Thoracic aorta (tissue), 2 donors: Measurements from ENCODE around the gene KLF11. TPM values are rescaled to one million over a fixed set of nuclear protein-coding genes. Genes with fewer than 3 reads are reported as not detected.

ENCODE experiments used
- ATAC-seq: fragments of 150-250 bp; one replicate; pipeline ENCODE4 v1.8.0; 2017; ENCODE audit warnings: low read depth; ENCODE audit not compliant: insufficient number of reproducible peaks, low FRiP score
- DNase-seq: peaks from one replicate; pipeline ENCODE4 v3.0.0-alpha.2; 2020; ENCODE audit warnings: low spot score
- H3K27ac ChIP-seq, 2 donors: fragments of 200-600 bp; sonication (generic); 1 replicate in 1 of 2; 2 replicates in 1 of 2; pipeline ENCODE4 v1.5.1; 2016; ENCODE audit warnings: mild to moderate bottlenecking in 2 of 2, moderate library complexity in 2 of 2
- H3K27me3 ChIP-seq: fragments of 200-600 bp; sonication (generic); replicated peaks from 2 replicates; pipeline ENCODE4 v1.6.0; 2016; ENCODE audit warnings: mild to moderate bottlenecking; ENCODE audit not compliant: insufficient read depth
- H3K36me3 ChIP-seq: fragments of 200-600 bp; sonication (generic); one replicate; pipeline ENCODE4 v1.5.1; 2016
- H3K4me1 ChIP-seq, 2 donors: fragments of 200-600 bp; sonication (generic); 1 replicate in 1 of 2; 2 replicates in 1 of 2; pipeline versions ENCODE4 v1.5.1 to v1.6.0; 2016; ENCODE audit warnings: low read depth in 2 of 2, mild to moderate bottlenecking in 1 of 2; ENCODE audit not compliant: control insufficient read depth in 1 of 2
- H3K4me3 ChIP-seq: fragments of 200-600 bp; sonication (generic); 2 replicates; pipeline ENCODE4 v1.5.1; 2016; ENCODE audit warnings: mild to moderate bottlenecking
- H3K9me3 ChIP-seq: fragments of 200-600 bp; sonication (generic); 2 replicates; pipeline ENCODE4 v1.5.1; 2016
- total RNA-seq, 2 donors: library from RNA; depleted of rRNA; stranded (reverse); fragments of >200 nt; gene quantifications; one replicate each; pipeline versions ENCODE4 v1.1.0 to v1.2.3, GENCODE V29; 2016
- TF ChIP-seq, protein P1 (sequence below): fragments of 200-600 bp; sonication (generic); IDR thresholded peaks from one replicate; pipeline ENCODE4 v1.5.1; 2019; ENCODE audit warnings: antibody characterized with exemption

The KLF11 gene
- total RNA-seq, 2 donors from 2014 or later, result 14.4 to 20.0 TPM

DNA sequence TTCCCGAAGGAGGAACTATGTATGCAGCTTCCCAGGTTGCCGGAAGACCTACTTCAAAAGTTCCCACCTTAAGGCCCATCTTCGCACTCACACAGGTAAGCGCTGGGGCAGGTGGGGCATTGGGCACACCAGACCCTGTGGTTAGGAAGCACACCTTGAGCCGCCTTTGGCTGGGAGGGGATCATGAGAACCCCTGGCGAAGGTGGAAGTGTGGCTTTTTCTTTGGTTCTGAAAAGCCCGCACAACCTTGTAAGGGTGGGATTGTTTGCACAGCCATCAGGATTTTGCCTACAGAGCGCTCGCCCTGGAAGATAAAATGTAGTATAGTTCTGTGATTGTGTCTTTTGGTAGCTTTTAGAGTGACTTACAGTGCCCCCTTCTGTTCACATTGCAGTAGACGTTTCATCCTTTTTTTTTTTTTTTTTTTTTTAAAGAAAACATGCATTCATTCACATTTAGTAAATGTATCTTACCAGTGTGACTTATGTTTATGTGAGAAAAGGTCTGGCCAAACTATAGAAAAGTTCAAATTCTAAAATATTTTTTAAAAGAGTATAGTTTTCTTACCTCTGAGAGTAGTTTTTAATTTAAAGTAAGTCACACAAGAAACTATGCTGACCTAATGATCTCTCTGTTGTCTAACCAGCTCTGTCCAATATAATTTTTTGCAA lies 5.3 kb downstream of the KLF11 start:
- peaks cover 23% of the 10 kb centered on the region for H3K36me3 ChIP-seq
- H3K27me3 ChIP-seq, result no peaks in the 10 kb centered on the region
- H3K9me3 ChIP-seq, result no peaks in the 10 kb centered on the region
- H3K27ac ChIP-seq, result no peak overlapping the region
- peaks cover 5 to 35% of the 10 kb centered on the region in 2 donors for H3K4me1 ChIP-seq
- DNase-seq (no peak), ATAC-seq (no peak)
- TF ChIP-seq, protein P1, sequence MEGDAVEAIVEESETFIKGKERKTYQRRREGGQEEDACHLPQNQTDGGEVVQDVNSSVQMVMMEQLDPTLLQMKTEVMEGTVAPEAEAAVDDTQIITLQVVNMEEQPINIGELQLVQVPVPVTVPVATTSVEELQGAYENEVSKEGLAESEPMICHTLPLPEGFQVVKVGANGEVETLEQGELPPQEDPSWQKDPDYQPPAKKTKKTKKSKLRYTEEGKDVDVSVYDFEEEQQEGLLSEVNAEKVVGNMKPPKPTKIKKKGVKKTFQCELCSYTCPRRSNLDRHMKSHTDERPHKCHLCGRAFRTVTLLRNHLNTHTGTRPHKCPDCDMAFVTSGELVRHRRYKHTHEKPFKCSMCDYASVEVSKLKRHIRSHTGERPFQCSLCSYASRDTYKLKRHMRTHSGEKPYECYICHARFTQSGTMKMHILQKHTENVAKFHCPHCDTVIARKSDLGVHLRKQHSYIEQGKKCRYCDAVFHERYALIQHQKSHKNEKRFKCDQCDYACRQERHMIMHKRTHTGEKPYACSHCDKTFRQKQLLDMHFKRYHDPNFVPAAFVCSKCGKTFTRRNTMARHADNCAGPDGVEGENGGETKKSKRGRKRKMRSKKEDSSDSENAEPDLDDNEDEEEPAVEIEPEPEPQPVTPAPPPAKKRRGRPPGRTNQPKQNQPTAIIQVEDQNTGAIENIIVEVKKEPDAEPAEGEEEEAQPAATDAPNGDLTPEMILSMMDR, result peak; percentile 63
- no peak overlapping the region for H3K4me3 ChIP-seq

DNA sequence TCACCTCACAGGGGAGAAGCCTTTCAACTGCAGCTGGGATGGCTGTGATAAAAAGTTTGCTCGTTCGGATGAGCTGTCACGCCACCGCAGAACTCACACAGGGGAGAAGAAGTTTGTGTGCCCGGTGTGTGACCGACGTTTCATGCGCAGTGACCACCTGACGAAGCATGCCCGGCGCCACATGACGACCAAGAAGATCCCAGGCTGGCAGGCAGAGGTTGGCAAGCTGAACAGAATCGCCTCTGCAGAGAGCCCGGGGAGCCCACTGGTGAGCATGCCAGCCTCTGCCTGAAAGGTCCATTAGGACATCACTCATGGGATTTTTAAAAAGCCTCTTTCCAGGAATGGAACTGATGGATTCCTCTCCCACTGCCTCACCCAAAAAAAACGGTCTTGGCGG lies 8.9 kb downstream of the KLF11 start:
- DNase-seq (no peak), ATAC-seq (no peak)
- H3K36me3 ChIP-seq, result peaks cover 21% of the 10 kb centered on the region
- peaks cover 3 to 23% of the 10 kb centered on the region in 2 donors for H3K4me1 ChIP-seq
- H3K27me3 ChIP-seq, result no peaks in the 10 kb centered on the region
- no peak overlapping the region for H3K27ac ChIP-seq
- no peaks in the 10 kb centered on the region for H3K9me3 ChIP-seq
- H3K4me3 ChIP-seq, result no peak overlapping the region
- TF ChIP-seq, protein P1, result no peak

DNA sequence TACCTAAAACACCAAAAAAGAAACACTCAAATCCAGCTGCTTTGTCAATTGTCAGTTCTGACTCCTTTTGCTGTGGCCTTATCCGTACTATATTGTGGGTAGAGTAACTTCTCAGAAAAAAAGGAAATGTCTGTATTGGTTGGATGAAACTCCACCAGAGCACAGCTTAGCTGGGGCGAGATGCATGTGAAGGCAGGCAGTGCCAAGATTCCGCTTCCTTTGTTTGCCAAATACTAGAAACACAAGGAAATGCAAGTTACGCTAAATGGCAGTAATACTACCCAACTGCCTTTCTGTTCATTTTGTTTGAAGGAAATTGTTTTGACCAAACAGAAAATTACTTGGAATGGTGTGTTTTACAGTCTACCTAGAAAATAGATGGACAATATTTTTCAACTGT lies 10.0 kb downstream of the KLF11 start:
- peaks cover 16% of the 10 kb centered on the region for H3K36me3 ChIP-seq
- H3K4me3 ChIP-seq, result no peak overlapping the region
- H3K9me3 ChIP-seq, result no peaks in the 10 kb centered on the region
- DNase-seq, result no peak
- no peak overlapping the region for H3K27ac ChIP-seq
- no peaks in the 10 kb centered on the region for H3K27me3 ChIP-seq
- ATAC-seq, result no peak
- H3K4me1 ChIP-seq, result peaks cover 3 to 25% of the 10 kb centered on the region in 2 donors
- TF ChIP-seq, protein P1, result no peak

DNA sequence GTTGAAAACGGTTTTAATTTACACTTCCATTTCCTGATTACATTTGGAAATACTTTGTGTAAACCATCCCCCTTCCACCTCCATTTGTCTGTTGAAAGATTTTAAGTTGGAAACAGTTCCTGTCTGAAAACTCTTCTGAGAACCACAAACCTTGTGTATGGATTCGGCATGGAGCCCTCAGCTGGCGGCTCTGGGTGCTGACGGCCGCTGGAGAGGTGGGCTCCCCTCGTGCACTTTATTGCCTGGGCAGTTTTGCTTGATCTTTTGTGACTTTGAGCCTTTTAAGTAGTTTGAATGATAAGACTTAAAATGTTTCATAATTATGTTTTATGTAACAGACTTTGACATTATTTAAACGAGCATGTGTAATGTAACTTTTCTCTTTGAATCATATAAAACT lies 11.1 kb downstream of the KLF11 start:
- Histone ChIP-seq H3K9me3 (no peaks in the 10 kb centered on the region), H3K4me3 (no peak overlapping the region), H3K27me3 (no peaks in the 10 kb centered on the region), H3K27ac (no peak overlapping the region), H3K4me1 (peaks cover 3 to 18% of the 10 kb centered on the region in 2 donors), H3K36me3 (peaks cover 9% of the 10 kb centered on the region)
- DNase-seq, result no peak
- ATAC-seq, result no peak
- TF ChIP-seq, protein P1, result no peak

DNA sequence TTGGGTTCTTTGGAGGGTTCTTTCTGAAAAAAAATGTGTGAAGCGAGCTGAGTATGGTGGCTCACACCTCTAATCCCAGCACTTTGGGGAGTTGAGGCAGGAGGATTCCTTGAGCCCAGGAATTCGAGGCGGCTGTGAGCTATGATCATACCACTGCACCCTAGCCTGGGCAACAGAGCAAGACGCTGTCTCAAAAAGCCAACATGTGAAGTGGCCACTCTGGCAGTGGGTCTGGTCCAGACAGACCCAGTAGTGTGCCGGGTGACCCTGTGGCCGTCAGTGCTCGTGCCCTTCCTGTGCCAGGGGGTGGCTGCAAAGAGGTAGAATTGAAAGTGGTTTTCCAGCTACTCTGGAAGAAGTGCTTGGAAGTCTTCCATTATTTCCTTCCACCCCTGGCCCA lies 11.6 kb downstream of the KLF11 start:
- no peak for DNase-seq
- Histone ChIP-seq H3K36me3 (peaks cover 9% of the 10 kb centered on the region), H3K4me3 (no peak overlapping the region), H3K9me3 (no peaks in the 10 kb centered on the region), H3K4me1 (peaks cover 3 to 18% of the 10 kb centered on the region in 2 donors), H3K27ac (no peak overlapping the region), H3K27me3 (no peaks in the 10 kb centered on the region)
- no peak for ATAC-seq
- TF ChIP-seq, protein P1, result no peak
